DMS153 (cell line): ENCODE results near the gene EHD3.

Experiments
- DNase-seq: peaks from one replicate; lab custom pipeline; 2025; lab: John Stamatoyannopoulos, UW

EHD3 gene

DNA sequence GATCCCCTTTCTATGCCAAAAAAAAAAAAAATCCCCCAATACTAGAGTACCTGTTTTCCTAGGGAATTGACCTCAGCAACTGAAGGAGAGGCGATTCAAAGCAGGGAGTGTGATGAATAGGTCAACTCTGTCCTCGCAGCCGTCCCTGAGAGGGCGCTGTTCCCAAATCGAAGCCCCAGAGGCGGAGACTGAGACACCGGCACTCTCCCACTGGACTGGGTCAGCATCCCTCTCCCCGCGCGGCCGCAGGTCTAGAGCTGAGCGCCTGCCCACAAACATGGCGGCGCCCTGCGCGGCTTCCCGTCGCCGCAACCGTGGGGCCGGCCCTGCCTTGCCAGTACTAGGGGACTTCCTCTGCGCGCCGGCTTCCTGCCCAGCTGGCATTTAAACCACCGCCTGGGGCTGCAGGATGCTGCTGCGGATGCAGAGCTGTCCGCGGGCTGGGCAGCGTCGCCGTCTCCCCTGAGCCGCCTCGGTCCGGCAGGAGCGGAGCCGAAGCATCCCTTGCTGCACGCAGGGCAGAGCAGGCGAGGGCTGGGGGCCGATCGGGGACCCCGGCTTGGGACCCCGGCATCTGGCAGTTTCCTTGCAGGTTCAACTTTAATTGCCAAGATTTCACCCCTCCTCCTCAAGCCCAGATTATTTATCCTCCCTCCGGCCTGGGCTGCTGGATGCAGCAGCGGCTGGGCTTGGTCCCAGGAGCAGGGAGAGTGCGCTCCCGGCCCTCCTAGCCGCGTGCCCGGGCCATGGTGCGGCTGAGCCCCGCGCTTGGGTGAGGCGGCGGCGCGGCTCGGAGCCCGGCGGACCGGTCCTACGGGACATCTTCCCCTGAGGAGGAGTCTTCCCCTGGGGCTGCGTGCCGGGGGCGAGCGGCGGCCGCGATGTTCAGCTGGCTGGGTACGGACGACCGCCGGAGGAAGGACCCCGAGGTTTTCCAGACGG is at the start of gene EHD3:
EHD3 (plus strand) TSS at position 412 of the 942 bp plus-strand sequence; CDS start at position 882, 470 bp downstream.
- peak; percentile 84 for DNase-seq

- DNase-seq, result no peak
Observed at GRCh38 chr2:31187166-31187565, 46.8 kb upstream of the EHD3 start.

- DNase-seq, result no peak
Observed at GRCh38 chr2:31188131-31188530, 45.8 kb upstream of the EHD3 start.

GRCh38 chr2:31189141-31189540 is 44.8 kb upstream of the EHD3 start:
- no peak for DNase-seq

DNA sequence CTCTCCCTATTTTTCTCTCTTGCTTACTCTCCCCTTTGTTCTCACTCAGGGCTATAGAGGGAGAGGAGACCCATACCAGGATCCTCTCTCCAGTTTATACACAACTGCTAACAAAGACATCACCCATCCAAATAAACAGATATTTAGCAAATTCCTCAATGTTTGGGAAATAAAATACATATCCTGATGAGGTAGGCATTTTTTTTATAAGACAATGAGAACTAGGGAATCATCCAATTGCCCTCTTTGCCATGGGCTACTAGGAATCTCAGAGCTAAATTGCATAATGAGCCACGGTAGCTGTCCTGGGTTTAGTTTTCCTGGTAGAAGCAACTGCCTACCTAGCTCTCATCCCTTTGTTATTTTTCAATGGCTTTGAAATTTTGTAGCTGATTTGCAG is 43.8 kb upstream of the EHD3 start:
- DNase-seq, result no peak

DNA sequence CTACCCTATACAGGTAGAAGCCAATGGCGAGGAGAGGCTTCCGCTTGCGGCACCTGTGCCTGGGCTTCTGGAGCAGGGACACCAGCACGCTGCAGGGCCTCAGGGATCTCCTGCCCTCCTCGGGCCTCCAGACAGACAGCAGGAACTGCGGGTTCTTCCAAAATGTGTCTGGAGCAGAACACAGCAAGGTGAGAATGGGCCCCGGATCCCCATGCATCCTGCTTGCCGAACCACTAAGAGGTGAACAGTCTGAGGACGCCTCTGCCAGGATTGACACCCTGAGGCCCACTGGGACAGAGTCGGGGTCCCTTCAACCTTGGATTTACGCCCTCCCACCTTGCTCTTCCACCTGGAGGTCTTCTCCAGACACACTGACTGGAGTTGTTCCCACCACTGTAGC is 42.0 kb upstream of the EHD3 start:
- no peak for DNase-seq

DNA sequence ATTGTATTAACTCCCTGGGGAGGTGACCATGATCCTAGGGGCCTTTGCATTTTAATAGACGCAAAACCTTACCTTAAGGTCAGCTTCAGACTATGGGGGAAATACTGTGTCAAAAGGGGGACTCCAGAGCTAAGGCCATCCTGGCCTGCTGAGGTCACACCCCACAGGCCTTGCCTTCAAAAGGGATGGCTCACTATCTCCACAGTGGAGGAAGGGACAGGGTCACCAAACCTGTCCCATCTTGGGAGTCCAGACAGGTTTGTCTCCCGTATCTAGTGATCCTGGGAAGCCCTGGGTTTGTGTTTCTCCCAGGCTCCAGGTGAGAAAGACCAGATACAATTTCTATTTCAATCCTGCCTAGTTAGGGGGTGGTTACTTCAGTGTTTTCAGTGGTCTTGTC is 41.6 kb upstream of the EHD3 start:
- no peak for DNase-seq

GRCh38 chr2:31192851-31193392 is 41.0 kb upstream of the EHD3 start:
- no peak for DNase-seq

GRCh38 chr2:31193806-31194205 is 40.1 kb upstream of the EHD3 start:
- no peak for DNase-seq

DNA sequence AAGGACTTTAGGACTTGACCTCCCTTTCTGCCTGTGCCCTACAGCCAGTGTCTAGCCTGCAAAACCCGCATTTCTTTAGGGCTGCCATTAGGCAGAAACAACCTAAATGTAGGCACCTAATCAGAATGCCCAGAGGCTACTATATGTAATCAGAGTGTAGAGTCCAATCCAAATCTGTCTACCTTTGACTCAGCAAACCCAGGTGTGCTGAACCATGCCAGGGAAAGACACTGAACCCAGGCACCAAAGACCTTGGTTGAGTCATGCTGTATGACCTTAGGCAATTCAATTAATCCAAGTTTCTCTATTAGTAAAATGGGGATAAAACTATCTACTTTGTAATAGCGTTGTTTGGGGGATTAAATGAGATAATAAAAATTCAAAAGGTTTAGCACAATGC is 37.3 kb upstream of the EHD3 start:
- no peak for DNase-seq

- no peak for DNase-seq
Observed at GRCh38 chr2:31197166-31197565, 36.8 kb upstream of the EHD3 start.

GRCh38 chr2:31197669-31198068 is 36.3 kb upstream of the EHD3 start:
- DNase-seq, result no peak

DNA sequence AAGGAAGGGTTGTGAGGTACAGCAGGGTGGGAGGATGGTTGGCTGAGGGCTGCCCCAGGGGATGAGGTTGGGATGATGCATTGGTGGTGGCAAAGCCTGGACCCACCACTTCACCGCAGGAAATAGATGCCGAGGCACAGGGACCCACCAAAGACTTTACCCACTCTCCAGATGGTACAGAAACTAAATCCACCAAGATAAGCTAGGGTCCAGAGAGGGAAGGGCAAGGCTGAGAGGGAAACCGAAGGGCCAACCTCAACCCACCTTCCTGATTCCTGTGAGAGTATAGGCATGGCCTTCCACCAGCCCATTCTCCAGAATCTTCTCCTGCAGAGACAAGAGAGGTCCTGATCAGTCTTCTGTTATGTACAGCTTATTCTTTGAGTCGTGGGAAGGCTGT is 34.7 kb upstream of the EHD3 start:
- DNase-seq, result no peak

- no peak for DNase-seq
Observed at GRCh38 chr2:31200972-31201371, 33.0 kb upstream of the EHD3 start.

GRCh38 chr2:31202041-31202440 is 31.9 kb upstream of the EHD3 start:
- no peak for DNase-seq

GRCh38 chr2:31202833-31203232 is 31.1 kb upstream of the EHD3 start:
- DNase-seq, result no peak

GRCh38 chr2:31203916-31204315 is 30.0 kb upstream of the EHD3 start:
- no peak for DNase-seq

DNA sequence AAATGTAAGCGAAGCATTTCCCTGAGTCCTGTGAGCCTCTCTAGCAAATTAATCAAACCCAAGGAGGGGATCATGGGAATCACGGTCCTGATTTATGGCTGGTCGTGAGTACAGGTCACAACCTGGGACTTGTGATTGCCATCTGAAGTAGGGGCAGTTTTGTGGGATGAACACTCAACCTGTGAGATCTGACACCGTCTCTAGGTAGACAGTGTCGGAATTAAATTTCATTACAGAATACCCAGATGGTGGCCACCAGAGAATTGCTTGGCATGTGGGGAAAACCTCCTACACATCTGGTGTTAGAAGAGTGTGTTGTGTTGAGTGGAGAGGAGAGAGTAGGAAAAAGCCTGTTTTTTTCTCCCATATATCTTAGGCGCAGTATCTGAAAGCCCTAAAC is 29.2 kb upstream of the EHD3 start:
- no peak for DNase-seq

DNA sequence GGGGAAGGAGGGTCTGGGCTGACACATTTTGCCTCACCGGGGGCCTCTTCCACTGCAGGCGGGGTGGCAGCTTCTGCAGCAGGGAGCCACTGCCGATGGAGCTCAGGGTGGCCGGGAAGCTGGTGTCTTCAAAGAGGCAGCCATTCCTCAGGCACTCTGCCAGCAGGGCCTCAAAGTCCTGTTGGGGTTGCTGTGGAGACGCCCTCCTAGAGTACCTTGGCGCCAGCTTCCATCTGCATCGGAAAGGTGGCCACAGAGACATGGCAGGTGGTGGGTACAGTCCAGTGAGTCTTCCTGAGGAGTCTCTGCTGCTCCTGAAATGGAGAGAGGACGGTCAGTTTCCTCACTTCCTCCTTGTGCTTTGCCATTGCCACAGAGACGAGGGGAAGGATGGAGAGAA is 28.8 kb upstream of the EHD3 start:
- no peak for DNase-seq

- no peak for DNase-seq
Observed at GRCh38 chr2:31205613-31206012, 28.3 kb upstream of the EHD3 start.

DNA sequence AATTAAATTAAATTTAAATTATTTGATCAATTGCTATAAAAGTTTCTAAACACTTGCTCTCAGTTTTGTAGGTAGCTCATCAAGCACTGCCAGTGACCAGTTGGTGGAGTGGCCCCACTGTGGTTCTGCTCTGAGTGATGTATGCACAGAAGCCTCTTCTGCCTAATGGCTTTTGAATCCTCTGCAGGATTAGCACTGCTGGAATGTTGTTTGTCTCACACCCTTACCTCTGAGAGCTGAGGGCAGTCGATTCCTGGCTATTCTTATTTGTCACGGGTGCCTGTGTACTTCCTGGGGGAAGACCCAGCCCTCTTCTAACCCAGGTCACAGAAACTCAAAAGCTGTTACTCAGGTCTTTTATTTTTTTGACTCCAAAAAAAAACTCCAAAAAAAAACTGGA is 26.2 kb upstream of the EHD3 start:
- DNase-seq, result no peak

- DNase-seq, result no peak
Observed at GRCh38 chr2:31208240-31208639, 25.7 kb upstream of the EHD3 start.
